Hepatocyte (in vitro differentiated cells): ENCODE measurements around the gene CORO7. TPM values are rescaled to one million over a fixed set of nuclear protein-coding genes. Genes with fewer than 3 reads are reported as not detected.
A peak's percentile ranks its signal among the peaks of the same experiment; 100 is the strongest.
"Not testable (repeated sequence)": the region's sequence is repeated elsewhere in the genome, so short reads cannot be mapped to it uniquely, and the experiment has no call there.

Experiments used
- DNase-seq: peaks from one replicate; pipeline ENCODE4 v3.0.0-alpha.2; 2016; ENCODE audit warnings: low spot score
- H2AFZ ChIP-seq: fragments of 200-600 bp; sonication (generic); 2 replicates; pipeline ENCODE4 v1.6.0; 2016; ENCODE audit warnings: antibody characterized with exemption, mild to moderate bottlenecking
- H3K27ac ChIP-seq: fragments of 200-600 bp; sonication (generic); 2 replicates; pipeline ENCODE4 v1.5.1; 2016; ENCODE audit warnings: mild to moderate bottlenecking
- H3K27me3 ChIP-seq: fragments of 200-600 bp; sonication (generic); 2 replicates; pipeline ENCODE4 v1.6.1; 2016
- H3K36me3 ChIP-seq: fragments of 200-600 bp; sonication (generic); replicated peaks from 2 replicates; pipeline ENCODE4 v1.5.1; 2016; ENCODE audit warnings: low read depth; ENCODE audit not compliant: insufficient read depth
- H3K4me1 ChIP-seq: fragments of 200-600 bp; sonication (generic); 2 replicates; pipeline ENCODE4 v1.5.1; 2016; ENCODE audit warnings: mild to moderate bottlenecking, moderate library complexity; ENCODE audit not compliant: insufficient read depth
- H3K4me2 ChIP-seq: fragments of 200-600 bp; sonication (generic); 2 replicates; pipeline ENCODE4 v1.6.0; 2016
- H3K4me3 ChIP-seq: fragments of 200-600 bp; sonication (generic); 2 replicates; pipeline ENCODE4 v1.5.1; 2016; ENCODE audit warnings: mild to moderate bottlenecking
- H3K79me2 ChIP-seq: fragments of 200-600 bp; sonication (generic); 2 replicates; pipeline ENCODE4 v1.6.0; 2017; ENCODE audit warnings: mild to moderate bottlenecking
- H3K9me2 ChIP-seq: fragments of 200-600 bp; sonication (generic); replicated peaks from 2 replicates; pipeline ENCODE4 v1.6.0; 2017; ENCODE audit warnings: mild to moderate bottlenecking; ENCODE audit not compliant: insufficient read depth
- H3K9me3 ChIP-seq: fragments of 200-600 bp; sonication (generic); 2 replicates; pipeline ENCODE4 v1.5.1; 2016; ENCODE audit warnings: low read depth, mild to moderate bottlenecking
- H4K20me1 ChIP-seq: fragments of 200-600 bp; sonication (generic); 2 replicates; pipeline ENCODE4 v1.6.0; 2016; ENCODE audit warnings: mild to moderate bottlenecking; ENCODE audit not compliant: insufficient read depth, poor library complexity, severe bottlenecking
- CTCF ChIP-seq: fragments of 200-600 bp; sonication (generic); IDR thresholded peaks from 2 replicates; pipeline ENCODE4 v1.5.1; 2016; ENCODE audit warnings: antibody characterized with exemption, mild to moderate bottlenecking; ENCODE audit not compliant: poor library complexity
- EZH2 ChIP-seq: fragments of 200-600 bp; sonication (generic); IDR thresholded peaks from 2 replicates; pipeline ENCODE4 v1.6.1; 2016; ENCODE audit warnings: antibody characterized with exemption, mild to moderate bottlenecking, borderline replicate concordance
- EZH2phosphoT487 ChIP-seq: fragments of 200-600 bp; sonication (generic); IDR thresholded peaks from one replicate; pipeline ENCODE4 v1.6.1; 2018; ENCODE audit warnings: antibody characterized with exemption, mild to moderate bottlenecking, low read depth, moderate library complexity; ENCODE audit not compliant: unreplicated experiment, severe bottlenecking
- WGBS: methylation state at CpG from one replicate; pipeline ENCODE4 v1.1.6; 2016; ENCODE audit warnings: low lambda C conversion rate; ENCODE audit errors: missing lambda C conversion rate; 5-methylcytosine and 5-hydroxymethylcytosine counted together
- polyA plus RNA-seq: library from polyadenylated mRNA; unstranded; fragments of >200 nt; fragmentation: Nextera tagmentation; extraction: Ambion mirVana; gene quantifications from 2 replicates; pipeline ENCODE4 v1.2.1, GENCODE V29; 2016
- total RNA-seq: library from RNA; depleted of rRNA; stranded (reverse); fragments of >200 nt; gene quantifications from 2 replicates; pipeline ENCODE4 v1.2.3, GENCODE V29; 2014

Gene CORO7
- total and polyA plus RNA-seq, 2 experiments from 2014 or later = 18.2 to 33.3 TPM

GRCh38 chr16:4347010-4347409 is 69.4 kb downstream of the CORO7 start:
- Histone ChIP-seq H3K27ac (peak overlapping the region; percentile 48), H2AFZ (no peak overlapping the region), H4K20me1 (peaks cover 8% of the 10 kb centered on the region), H3K9me2 (no peaks in the 10 kb centered on the region), H3K4me3 (no peak overlapping the region), H3K27me3 (no peaks in the 10 kb centered on the region), H3K36me3 (no peaks in the 10 kb centered on the region), H3K79me2 (peaks cover 70% of the 10 kb centered on the region), H3K4me2 (no peak overlapping the region), H3K4me1 (peaks cover 15% of the 10 kb centered on the region), H3K9me3 (no peaks in the 10 kb centered on the region)
- TF ChIP-seq EZH2 = no peak
- TF ChIP-seq CTCF = no peak
- TF ChIP-seq EZH2phosphoT487 = no peak
- 84% methylated on average over 8 of the region's 8 CpGs for WGBS
- DNase-seq = no peak

DNA sequence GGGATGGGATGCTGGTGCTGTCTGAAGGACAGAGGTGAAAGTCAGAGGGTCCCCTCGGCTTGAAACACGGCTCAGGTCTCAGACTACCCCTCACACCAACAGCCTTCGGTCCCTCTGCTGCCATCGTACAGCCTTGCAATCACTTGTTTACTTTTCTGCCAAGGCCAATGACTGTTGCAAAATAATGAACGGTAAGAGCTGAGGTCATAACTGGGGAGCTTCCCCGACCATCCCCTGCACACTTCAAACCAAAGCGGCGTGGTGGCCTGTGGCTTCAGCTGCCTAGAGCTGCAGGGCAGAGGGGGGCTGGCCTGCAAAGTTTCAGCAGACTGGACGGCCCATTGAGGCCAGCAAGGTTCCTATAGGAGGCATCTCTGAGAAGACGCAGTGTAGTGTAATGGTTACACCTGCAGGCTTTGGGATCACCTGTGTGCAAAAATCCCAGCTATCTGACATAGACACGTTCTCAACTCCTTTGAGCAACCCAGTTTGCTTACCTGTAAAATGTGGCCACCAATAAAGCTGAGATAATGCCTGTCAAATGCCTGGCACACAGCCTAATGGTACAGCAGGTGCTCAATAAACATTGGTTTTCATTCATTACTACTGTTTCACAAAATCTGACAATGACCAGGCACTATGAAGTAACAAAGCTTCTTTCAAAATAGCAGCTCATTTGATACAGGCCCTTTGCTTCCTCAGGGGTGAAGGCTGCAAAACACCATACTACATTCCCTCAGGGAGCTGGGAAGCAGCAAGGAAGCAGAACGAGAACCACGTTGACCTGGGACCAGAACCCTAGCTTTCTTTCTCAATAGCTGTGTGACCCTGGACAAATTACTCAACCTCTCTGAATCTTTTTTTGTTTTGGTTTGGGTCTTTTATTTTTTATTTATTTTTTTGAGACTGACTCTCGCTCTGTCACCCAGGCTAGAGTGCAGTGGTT is 70.3 kb downstream of the CORO7 start:
- Histone ChIP-seq H3K4me3 (no peak overlapping the region), H3K27ac (peak overlapping the region; percentile 36), H3K36me3 (no peaks in the 10 kb centered on the region), H3K4me1 (peaks cover 15% of the 10 kb centered on the region), H4K20me1 (peaks cover 8% of the 10 kb centered on the region), H3K4me2 (peak overlapping the region; percentile 29), H3K9me2 (no peaks in the 10 kb centered on the region), H3K79me2 (peaks cover 79% of the 10 kb centered on the region), H3K27me3 (no peaks in the 10 kb centered on the region), H2AFZ (no peak overlapping the region), H3K9me3 (no peaks in the 10 kb centered on the region)
- no peak for DNase-seq
- WGBS = 76% methylated on average over 14 of the region's 14 CpGs
- TF ChIP-seq EZH2phosphoT487 (no peak), CTCF (no peak), EZH2 (no peak)

- Histone ChIP-seq H3K4me1 (peaks cover 17% of the 10 kb centered on the region), H3K4me2 (peak overlapping the region; percentile 29), H2AFZ (no peak overlapping the region), H4K20me1 (peaks cover 10% of the 10 kb centered on the region), H3K27me3 (no peaks in the 10 kb centered on the region), H3K36me3 (no peaks in the 10 kb centered on the region), H3K4me3 (no peak overlapping the region), H3K79me2 (peaks cover 79% of the 10 kb centered on the region), H3K27ac (peak overlapping the region; percentile 27), H3K9me2 (no peaks in the 10 kb centered on the region), H3K9me3 (no peaks in the 10 kb centered on the region)
- WGBS = 95% methylated on average over 26 of the region's 26 CpGs
- no peak for TF ChIP-seq EZH2phosphoT487
- TF ChIP-seq CTCF = no peak
- TF ChIP-seq EZH2 = no peak
- no peak for DNase-seq
These were observed 71.2 kb downstream of the CORO7 start for GRCh38 chr16:4344983-4345835.

- peaks cover 18% of the 10 kb centered on the region for H4K20me1 ChIP-seq
- not testable (repeated sequence) for H3K4me2 ChIP-seq, H3K27ac ChIP-seq, H3K36me3 ChIP-seq, H3K9me3 ChIP-seq, H2AFZ ChIP-seq, H3K27me3 ChIP-seq, H3K4me3 ChIP-seq, H3K9me2 ChIP-seq, DNase-seq
- peaks cover 25% of the 10 kb centered on the region for H3K4me1 ChIP-seq
- H3K79me2 ChIP-seq = peaks cover 71% of the 10 kb centered on the region
- WGBS = 100% methylated on average over 1 of the region's 10 CpGs
These were observed 72.0 kb downstream of the CORO7 start for GRCh38 chr16:4344300-4344982.
